ENCODE results near the gene CMIP. TPM values are rescaled to one million over a fixed set of nuclear protein-coding genes. Genes with fewer than 3 reads are reported as not detected.

The CMIP gene
- polyA plus RNA-seq, 3 donors = 0.85 to 61.9 (median 0.93) TPM

GRCh38 chr16:81591545-81591870 is 146.9 kb downstream of the CMIP start:
- Mint-ChIP-seq H3K4me1 (peaks cover 6% of the 10 kb centered on the region), H3K27me3 (ENCODE audit: low read depth in 3 of 3) (peaks cover 0 to 3% (median 0%) of the 10 kb centered on the region in 3 donors), H3K4me3 (no peak overlapping the region), H3K36me3 (peaks cover 23 to 49% of the 10 kb centered on the region in 2 donors), H3K9me3 (peaks cover 0 to 1% (median 0%) of the 10 kb centered on the region in 7 donors), H3K27ac (peak overlapping the region in 3 of 7 donors; percentile 6 to 76 (median 12))
- no peak overlapping the region for H2AFZ ChIP-seq (ENCODE audit: insufficient read depth, low read depth, low read length, poor library complexity, severe bottlenecking)
- H4K20me1 ChIP-seq (ENCODE audit: insufficient read depth, low read length) = peaks cover 100% of the 10 kb centered on the region
- H3K4me1 ChIP-seq (ENCODE audit: control insufficient read depth in 1 of 2, insufficient read depth in 2 of 2, low read length in 2 of 2) = no peaks in the 10 kb centered on the region
- H3K9me3 ChIP-seq (replicated peaks in 1 of 2; ENCODE audit: control insufficient read depth in 1 of 2, insufficient read depth in 1 of 2, low read length in 2 of 2) = no peaks in the 10 kb centered on the region
- H3K36me3 ChIP-seq (replicated peaks in 1 of 2; ENCODE audit: control insufficient read depth in 1 of 2, insufficient read depth in 2 of 2, low read length in 2 of 2) = peaks cover 19 to 43% of the 10 kb centered on the region in 2 donors
- H3K9ac ChIP-seq (ENCODE audit: insufficient read depth, low read length, poor library complexity, severe bottlenecking) = no peak overlapping the region
- WGBS (ENCODE audit: insufficient coverage) = 100% methylated on average over 1 of the region's 2 CpGs
- TF ChIP-seq CTCF (IDR thresholded peaks at IDR 0.05) = no peak
- no peak for DNase-seq
- H3K27me3 ChIP-seq (ENCODE audit: control insufficient read depth in 2 of 2, insufficient read depth in 2 of 2, low read length in 2 of 2) = no peaks in the 10 kb centered on the region
- no peak overlapping the region for H3K27ac ChIP-seq (ENCODE audit: low read depth in 1 of 2, low read length in 2 of 2)
- intact Hi-C loops (cut with micrococcal nuclease) = no loop called here
- H3K4me2 ChIP-seq (replicated peaks; ENCODE audit: extremely low read depth, low read length, poor library complexity, severe bottlenecking) = no peak overlapping the region
- peaks cover 92% of the 10 kb centered on the region for H3K79me2 ChIP-seq (ENCODE audit: insufficient read depth, low read length)
- H3K4me3 ChIP-seq (replicated peaks in 1 of 3; ENCODE audit: low read depth in 2 of 3, low read length in 3 of 3) = no peak overlapping the region

- DNase-seq = no peak
- Mint-ChIP-seq H3K4me3 (no peak overlapping the region), H3K36me3 (peaks cover 23 to 49% of the 10 kb centered on the region in 2 donors), H3K27me3 (ENCODE audit: low read depth in 3 of 3) (peaks cover 0 to 2% (median 0%) of the 10 kb centered on the region in 3 donors), H3K4me1 (peaks cover 14% of the 10 kb centered on the region), H3K27ac (peak overlapping the region in 4 of 7 donors; percentile 19 to 81 (median 55)), H3K9me3 (peaks cover 0 to 1% (median 0%) of the 10 kb centered on the region in 7 donors)
- H3K4me1 ChIP-seq (ENCODE audit: control insufficient read depth in 1 of 2, insufficient read depth in 2 of 2, low read length in 2 of 2) = no peaks in the 10 kb centered on the region
- H3K36me3 ChIP-seq (replicated peaks in 1 of 2; ENCODE audit: control insufficient read depth in 1 of 2, insufficient read depth in 2 of 2, low read length in 2 of 2) = peaks cover 16 to 37% of the 10 kb centered on the region in 2 donors
- no peaks in the 10 kb centered on the region for H3K9me3 ChIP-seq (replicated peaks in 1 of 2; ENCODE audit: control insufficient read depth in 1 of 2, insufficient read depth in 1 of 2, low read length in 2 of 2)
- H3K27ac ChIP-seq (ENCODE audit: low read depth in 1 of 2, low read length in 2 of 2) = no peak overlapping the region
- H3K79me2 ChIP-seq (ENCODE audit: insufficient read depth, low read length) = peaks cover 92% of the 10 kb centered on the region
- peaks cover 100% of the 10 kb centered on the region for H4K20me1 ChIP-seq (ENCODE audit: insufficient read depth, low read length)
- no peak overlapping the region for H2AFZ ChIP-seq (ENCODE audit: insufficient read depth, low read depth, low read length, poor library complexity, severe bottlenecking)
- TF ChIP-seq CTCF (IDR thresholded peaks at IDR 0.05) = no peak
- WGBS (ENCODE audit: insufficient coverage) = 96% methylated on average over 9 of the region's 11 CpGs
- H3K4me3 ChIP-seq (replicated peaks in 1 of 3; ENCODE audit: low read depth in 2 of 3, low read length in 3 of 3) = no peak overlapping the region
- H3K27me3 ChIP-seq (ENCODE audit: control insufficient read depth in 2 of 2, insufficient read depth in 2 of 2, low read length in 2 of 2) = no peaks in the 10 kb centered on the region
- no peak overlapping the region for H3K4me2 ChIP-seq (replicated peaks; ENCODE audit: extremely low read depth, low read length, poor library complexity, severe bottlenecking)
- H3K9ac ChIP-seq (ENCODE audit: insufficient read depth, low read length, poor library complexity, severe bottlenecking) = no peak overlapping the region
- intact Hi-C loops (cut with micrococcal nuclease) = no loop called here
Observed at GRCh38 chr16:81592353-81592866, 147.8 kb downstream of the CMIP start.

Measured in CD14-positive monocyte (primary cell).